IPS-NIHi11 (cell line): Measurements from ENCODE around the gene USP6NL.
"Not testable (repeated sequence)": the region's sequence is repeated elsewhere in the genome, so short reads cannot be mapped to it uniquely, and the experiment has no call there.

Source experiments
- DNase-seq: peaks from one replicate; pipeline ENCODE4 v3.0.0; 2012; ENCODE audit warnings: mixed read lengths, low spot score

The USP6NL gene

DNA sequence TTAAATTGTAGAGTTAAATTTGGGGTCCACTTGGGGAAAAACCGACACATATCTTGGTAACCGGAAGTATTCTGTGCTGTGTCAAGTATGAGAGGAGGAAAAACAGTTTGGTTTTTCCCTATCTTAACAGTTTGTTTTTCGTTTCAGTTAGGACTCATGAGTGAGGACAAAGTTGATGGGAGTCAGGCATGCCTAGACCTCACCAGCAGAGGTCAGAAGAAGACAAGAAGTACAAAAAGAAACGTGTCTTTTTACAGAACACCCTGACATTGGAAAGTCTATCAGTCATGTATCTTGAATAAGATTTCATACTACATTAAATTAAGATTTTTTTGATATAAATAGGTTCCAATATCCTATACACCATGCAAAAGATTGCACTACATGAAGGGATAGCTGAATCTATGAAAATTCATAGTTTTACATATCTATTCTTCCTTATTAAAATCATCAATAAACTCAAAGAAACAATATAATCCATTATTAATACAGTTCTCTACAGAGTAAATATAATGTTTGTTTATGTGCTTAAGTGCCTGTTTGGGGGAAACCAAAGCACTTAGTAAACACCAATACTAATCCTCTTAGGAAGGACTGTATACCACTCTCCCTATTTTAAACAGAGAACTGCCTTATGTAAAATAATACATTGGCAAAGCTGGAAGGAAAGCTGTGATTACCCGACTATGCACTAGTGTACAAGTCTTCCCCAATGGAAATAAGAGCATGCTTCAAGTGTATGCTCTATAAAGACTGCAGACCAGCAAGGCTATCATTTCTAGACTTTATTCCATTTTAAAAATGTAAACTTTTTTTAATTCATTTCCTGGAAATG is 95.6 kb downstream of the USP6NL start:
- DNase-seq = peak; percentile 30

DNA sequence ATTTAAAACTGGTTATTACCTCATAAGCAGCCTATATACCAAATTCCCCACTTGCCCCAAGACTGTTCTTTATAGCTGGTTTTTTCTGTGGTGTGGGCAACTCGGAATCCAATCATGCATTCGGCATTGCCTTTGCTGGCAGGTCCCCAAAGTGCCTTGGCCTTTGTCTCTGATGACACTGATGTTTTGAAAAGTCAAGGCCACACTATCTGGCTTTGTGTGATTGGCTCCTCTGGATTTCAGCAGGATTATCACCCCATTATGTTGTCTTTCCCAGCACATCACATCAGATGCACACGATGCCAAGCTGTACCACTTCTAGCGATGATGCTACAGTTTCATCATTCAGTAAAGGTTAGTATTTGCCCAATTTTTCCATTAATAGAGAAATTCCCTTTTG is 97.7 kb downstream of the USP6NL start:
- no peak for DNase-seq

DNA sequence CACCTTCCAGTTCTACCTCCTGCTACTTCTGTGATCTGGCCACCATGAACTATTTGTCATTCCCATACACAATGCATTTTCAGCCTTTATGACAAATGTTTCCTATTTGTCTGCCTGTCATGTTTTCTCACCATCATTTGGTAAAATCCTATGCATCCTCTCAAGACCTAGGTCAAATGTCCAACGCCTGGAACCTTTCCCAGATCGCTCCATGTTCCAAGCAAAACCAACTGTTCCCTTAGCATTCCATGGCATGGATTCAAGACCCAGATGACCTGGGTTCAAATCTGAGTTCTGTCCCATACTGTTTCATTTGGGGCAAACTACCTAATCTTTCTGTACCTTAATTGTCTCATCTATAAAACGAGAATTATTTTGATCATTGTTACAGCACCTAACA is 98.9 kb downstream of the USP6NL start:
- no peak for DNase-seq

DNA sequence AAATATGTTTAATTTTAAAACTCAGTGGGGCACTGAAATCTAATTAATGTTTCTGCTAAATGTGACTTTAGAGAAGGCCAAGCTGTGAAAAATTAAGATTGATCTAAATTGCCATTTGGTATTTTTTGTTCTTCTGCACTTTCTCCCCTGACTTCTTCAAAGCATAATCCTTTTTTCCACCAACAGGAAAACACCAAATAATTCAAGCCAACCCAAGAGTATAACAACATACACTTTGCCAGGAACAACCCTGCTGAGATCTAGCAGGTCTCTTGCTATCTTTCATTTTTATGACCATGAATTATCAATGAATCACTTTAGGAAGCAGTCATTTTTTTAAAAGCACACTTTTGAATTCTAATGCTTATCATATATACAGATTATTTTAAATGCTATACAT is 100.1 kb downstream of the USP6NL start:
- DNase-seq = no peak

DNA sequence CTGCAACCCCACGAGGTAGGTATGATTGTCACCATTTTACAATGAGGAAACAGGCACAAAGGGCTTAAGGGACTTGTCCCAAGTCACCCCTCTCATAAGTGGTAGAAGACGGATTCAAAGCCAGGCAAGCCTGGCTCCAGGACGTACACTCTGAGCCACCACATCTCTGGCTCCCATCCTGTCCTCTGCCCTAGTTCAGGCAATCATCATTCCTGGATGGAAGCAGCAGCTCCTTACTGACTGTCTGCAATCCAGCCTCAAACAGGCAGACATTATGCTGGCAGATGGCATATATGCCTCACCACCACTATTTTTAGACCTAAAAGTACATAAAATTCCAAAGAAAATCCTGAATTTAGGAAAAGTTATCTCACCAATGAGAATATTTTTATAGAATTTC is 100.7 kb downstream of the USP6NL start:
- DNase-seq = no peak

DNA sequence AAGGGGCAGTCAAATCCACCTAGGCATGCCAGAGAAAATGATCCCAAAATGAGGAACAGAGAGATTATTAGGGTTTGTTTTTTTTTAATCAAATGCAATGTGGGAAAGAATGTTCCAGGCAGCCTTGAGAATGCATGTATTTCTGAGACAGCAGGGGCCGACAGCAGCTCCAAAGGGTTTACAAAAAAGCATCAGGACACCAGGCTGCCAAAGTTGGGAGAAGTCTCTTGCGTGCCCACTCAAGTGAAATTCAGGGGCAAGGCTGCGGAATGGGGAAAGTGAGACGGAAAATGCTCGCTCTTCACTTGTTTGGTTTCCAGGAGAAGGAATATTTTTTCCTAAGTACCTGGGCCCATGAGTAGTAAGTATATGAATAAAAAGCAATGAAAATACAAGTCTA is 101.2 kb downstream of the USP6NL start:
- DNase-seq = no peak

DNA sequence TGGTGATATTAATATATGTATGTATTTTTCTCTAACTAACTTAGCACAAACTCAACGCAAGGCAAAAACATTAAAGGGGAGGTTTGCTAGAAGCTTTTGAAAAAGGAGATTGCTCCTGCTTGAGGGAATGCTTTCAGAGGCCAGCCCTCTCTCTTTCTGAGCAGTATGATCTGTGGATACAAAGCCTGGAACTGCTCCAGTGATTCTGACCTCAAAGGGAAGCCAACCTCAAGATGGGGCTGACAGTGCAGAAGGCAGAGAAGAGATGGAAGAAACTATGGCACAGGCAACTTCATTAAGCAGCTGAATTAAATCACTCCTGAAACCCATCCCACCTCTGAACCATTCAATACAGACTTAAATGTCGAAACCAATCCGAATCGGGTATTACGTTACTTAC is 102.4 kb downstream of the USP6NL start:
- DNase-seq = no peak

DNA sequence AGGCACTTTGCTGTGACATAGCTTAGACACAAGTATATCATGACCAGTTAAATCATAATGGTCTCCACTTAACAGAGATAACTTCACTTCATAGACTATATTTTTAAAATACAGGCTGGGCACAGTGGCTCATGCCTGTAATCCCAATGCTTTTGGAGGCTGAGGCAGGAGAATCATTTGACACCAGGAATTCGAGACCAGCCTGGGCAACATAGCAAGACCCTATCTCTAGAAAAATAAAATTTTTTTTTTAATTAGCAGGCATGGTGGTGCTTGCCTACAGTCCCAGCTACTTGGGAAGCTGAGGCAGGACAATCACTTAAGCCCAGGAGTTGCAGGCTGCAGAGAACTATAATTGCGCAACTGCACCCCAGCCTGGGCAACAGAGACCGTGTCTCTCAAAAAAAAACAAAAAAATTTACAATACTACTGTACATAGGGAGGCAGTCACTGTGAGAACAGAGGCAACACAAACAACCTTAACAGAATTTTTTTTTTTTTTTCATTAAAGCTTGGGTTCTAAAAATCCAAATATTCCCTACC is 105.1 kb downstream of the USP6NL start:
- no peak for DNase-seq

DNA sequence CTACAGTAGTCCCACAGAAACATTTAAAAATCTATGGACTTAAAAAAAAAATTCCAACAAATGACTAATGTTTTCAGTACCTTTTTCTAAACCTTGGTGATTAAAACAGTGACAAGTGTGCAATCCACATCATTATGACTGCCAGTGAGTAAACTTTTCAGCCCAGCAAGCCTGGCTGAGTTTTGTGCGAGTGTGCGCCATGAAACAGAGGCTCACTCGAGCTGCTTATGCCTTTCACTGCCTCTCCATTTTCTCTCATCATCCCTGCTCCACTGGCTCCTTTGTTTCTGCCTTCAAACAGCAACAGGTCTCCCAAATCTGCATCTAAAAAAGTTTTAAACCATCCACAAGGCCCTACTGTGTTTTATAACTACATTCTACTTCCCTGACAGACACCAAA is 105.8 kb downstream of the USP6NL start:
- DNase-seq = no peak

DNA sequence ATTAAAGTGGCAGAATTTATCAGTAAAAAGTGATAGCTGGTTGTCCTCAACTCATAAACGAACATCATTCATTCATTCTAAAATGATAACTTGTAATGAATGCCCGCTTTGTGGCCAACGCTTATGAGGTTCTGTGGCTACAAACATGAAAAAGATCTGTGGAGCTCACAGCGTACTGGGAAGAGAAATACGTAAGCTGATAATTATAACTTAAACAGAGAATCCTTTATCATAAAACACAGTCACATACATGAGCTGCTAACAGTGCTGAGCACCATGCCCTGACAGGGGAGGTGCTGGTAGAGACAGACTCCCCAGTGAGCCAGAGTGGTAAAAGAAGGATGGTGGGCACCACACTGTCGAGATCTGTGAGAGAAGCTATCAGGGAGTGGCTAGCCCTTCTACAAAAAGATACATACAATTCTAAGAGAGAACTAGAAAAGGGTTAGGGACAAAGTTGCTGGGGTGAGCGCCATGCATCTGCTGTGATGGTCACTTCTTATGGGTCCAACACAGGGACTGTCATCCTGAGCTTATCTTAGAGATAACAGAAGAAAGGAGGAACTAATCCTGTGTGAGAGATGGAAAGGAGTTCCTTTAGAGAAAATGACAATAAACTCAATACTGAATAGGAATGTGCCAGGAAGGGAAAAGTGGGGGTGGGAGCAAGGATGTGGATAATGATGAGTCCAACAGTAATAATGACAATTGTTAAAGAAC is 106.7 kb downstream of the USP6NL start:
- DNase-seq = no peak

DNA sequence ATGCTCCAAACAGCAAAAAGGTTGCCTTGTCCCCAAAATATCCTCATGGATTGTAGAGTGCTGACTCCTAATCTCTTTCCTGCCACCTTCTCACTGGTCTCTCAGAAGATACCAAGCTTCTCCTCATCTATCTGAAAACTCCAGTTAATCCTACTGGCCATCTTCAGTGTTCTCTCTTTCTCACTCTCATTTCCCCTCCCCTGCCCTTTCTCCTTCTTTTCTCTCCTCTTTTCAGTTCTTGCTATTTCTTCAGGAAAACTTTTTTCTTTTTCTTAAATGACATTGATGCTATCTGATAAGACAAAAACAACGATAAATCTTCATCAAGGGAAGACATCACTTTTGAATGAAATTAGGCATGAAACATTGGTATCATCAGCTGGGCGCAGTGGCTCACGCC is 109.8 kb downstream of the USP6NL start:
- no peak for DNase-seq

DNA sequence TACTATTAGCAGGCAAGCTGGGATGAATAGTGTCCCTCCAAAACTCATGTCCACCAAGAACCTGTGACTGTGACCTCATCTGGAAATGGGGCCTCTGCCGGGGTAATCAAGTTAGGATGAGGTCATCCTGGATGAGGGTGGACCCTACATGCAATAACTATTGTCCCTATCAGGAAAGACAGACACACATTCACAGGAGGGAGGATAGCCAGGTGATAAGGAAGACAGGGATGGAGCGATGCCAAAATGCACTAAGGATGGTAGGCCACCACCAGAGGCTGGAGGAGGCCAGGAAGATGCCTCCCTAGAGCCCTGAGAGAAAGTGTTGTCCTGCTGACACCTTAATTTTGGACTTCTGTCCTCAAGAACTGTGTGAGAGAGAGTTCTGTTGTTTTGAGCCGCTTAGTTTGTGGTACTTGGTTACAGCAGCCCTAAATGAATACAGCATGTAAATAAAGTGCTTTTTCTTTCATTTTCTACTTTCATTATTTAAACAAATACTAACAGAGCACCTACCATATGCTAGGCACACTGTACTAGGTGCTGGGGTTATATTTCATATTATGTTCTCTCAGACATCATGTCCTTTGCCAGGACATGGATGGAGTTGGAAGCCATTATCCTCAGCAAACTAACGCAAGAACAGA is 111.9 kb downstream of the USP6NL start:
- DNase-seq = no peak

DNA sequence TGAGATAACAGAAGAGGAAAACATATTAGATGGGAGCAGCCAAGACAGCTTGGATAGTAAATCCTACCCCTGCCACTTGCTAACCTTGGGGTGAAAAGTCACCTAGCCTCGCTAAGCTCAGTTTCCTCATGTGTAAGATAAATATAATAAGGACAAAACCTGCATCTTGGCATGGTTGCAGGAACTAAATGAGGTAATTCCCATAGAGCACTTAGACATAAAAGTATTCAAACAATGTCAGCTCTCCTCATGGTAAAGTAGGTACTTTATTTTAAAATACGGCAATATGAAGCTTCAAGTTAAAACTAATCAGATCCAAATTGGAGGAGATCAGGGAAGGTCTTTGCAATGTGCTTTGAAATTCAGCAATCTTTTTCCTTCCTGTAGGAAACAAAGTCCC is 113.1 kb downstream of the USP6NL start:
- DNase-seq = no peak

DNA sequence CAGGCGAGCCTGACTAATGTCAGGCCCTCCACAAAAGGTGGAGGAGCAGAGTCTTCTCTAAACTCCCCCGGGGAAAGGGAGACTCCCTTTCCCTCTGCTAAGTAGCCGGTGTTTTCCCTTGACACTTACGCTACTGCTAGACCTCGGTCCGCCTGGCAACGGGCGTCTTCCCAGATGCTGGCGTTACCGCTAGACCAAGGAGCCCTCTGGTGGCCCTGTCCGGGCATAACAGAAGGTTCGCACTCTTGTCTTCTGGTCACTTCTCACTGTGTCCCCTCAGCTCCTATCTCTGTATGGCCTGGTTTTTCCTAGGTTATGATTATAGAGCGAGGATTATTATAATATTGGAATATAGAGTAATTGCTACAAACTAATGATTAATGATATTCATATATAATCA is 116.5 kb downstream of the USP6NL start:
- DNase-seq = not testable (repeated sequence)

DNA sequence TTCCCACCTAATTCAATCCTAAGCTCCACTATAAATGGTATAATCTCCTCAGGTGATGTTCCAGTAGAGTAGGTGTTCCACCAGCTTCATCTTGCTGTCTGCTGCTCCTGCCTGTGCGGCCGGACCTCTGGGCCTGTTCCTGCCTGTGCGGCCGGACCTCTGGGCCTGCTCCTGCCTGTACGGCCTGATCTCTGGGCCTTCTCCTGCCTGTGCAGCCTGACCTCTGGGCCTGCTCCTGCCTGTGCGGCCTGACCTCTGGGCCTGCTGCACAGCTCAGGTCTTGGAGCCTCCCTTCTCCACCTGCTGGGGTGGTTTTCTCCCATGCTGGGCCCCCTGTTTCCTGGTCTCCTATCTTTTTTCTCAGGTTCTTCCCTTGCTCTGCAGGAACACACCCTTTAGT is 117.8 kb downstream of the USP6NL start:
- no peak for DNase-seq

DNA sequence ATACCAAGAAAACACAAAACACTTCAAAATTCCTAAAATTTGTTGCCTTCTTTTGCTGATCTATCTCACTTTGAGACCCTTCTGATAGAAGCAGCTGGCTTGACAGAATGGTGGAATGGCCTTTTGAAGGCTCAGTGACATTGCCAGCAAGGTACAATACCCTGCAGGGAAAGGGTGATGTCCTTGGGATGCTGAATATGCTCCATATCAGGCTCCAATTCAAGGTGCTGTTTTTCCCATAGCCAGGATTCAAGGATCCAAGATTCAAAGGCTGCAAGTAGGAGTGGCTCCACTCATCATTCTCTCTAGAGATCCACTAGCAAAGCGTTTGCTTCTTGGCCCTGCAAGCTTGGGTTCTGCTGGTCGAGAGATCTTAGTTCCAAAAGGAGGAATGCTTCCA is 120.4 kb downstream of the USP6NL start:
- DNase-seq = no peak

DNA sequence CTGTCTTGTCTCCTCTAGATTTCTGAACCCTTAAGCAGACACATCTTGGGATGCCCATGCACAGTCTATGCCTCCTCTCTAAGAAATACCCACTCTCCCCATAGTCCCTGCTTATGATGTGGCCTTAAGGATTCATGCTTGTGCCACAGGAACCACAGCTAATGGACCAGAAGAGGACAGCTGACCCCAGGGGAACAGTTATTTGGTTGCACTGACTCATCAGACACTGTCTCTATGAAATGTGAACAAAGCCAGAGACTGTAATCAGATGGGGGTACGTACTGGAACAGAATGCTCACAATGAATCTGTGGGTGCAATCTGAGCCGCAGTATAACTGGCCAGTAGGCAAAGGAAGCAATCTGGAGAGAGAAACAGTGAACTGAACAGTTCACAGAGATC is 121.9 kb downstream of the USP6NL start:
- DNase-seq = no peak

DNA sequence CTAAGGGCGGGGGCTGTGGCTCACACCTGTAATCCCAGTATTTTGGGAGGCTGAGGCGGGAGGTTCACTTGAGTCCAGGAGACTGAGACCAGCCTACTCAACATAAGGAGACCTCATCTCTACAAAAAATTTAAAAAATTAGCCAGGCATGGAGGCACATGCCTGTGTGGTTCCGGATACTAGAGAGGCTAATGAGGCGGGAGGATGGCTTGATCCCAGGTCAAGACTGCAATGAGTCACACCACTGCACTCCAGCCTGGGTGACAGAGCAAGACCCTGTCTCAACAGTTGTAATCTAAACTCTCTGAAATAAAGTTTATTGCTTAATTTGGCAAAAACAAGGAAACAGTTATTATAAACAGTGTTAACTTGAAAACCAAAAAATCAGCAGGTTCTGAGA is 123.3 kb downstream of the USP6NL start:
- DNase-seq = no peak

DNA sequence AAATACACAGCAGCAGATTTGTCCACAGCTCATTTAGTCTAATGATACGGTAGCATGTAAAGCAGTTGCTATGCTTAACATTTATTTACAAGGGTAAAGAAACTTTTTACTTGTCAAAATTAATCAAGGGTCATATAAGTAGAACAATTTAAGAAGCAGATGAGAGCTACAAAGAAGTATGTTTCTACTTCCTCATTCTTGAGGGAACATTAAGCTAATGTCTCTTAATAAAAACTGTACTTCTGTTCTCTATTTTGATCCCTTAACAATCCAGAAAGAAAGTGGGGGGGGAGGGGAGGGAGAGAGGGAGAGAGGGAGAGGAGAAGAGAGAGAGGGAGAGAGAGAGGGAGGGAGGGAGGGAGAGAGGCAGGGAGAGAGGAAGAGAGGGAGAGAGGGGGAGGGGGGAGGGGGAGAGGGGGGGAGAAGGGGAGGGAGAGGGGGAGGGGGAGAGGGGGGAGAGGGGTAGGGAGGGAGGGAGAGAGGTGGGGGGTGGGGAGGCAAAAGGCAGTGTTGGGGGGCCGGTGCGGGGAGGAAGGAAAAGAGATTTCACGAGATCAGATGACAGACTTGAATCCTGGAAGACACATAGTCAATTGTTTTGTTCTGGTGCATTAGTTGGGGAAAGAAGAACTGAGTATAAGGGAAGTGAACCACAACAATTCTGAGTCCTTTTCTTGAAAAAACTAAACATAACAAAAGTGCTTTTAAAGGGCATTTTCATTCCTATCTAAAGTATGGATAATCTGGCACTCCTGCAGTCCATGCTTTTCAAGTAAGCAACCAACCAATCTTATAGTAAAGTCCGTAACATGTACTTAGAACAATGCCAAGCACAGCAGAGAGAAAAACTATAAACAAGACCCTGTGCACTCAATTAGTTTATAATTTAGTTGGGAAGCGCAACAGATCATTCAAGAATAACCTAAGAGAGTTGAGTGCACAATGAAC is 128.0 kb downstream of the USP6NL start:
- no peak for DNase-seq

DNA sequence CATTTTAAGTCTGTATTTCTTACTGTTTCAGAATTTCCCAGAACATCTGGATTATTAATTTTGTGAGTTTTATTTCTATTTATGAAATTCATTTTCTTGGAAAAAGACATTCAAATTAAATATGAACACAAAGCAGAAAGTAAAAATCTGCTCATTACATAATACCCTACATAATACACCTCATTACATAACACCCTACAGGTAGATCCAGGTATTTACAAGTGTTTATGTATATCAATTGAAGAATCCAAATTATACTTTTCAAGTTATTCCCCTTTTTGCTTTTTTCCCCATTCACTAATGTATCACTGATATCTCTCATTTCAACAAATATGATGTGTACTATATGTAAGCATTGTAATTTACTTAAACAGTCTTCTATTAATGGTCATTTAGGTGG is 129.1 kb downstream of the USP6NL start:
- DNase-seq = no peak

DNA sequence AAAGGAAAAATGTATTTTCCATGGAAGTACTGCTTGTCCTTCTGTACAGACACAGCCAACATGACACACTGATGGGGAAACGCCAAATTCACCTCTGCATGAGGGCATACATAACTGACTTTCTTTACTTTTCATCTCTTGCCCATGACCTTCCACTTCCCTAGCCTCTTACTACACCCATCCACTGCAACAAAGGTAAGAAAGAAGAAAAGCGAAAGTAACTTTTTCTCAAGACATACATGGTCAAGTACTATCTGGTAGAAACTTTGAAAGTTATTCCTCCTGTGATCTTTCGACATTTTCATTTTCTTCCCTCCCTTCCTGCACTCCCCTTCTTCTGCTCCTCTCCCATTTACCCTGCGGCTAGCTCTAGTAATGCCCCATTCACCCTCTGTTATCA is 130.8 kb downstream of the USP6NL start:
- no peak for DNase-seq

DNA sequence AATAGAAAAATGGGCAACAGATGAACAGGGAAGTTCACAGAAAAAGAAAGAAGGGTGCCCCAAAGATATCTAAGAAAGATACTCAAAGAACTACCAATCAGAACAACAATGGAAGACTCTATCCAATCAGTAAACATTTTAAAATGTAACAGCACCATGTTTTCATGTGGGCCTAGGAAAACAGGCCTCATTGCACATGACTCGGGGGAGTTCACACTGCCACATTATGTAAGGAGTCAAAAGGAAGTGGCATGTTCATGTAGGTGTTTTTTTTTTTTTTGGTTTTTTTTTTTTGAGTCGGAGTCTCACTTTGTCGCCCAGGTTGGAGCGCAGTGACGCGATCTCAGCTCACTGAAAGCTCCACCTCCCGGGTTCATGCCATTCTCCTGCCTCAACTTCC is 132.2 kb downstream of the USP6NL start:
- DNase-seq = no peak
